Nephron (organoid): ENCODE results near the gene CIC.

Experiments used
- H3K27ac Mint-ChIP-seq, 3 experiments: 2 replicates each; pipeline ENCODE4 v1.8.0; 2020; ENCODE audit warnings: mixed read lengths in 3 of 3, mild to moderate bottlenecking in 2 of 3, moderate library complexity in 1 of 3
- H3K27me3 Mint-ChIP-seq: 2 replicates; pipeline ENCODE4 v1.8.0; 2021; ENCODE audit warnings: low read depth, mild to moderate bottlenecking, moderate library complexity, mixed read lengths
- H3K36me3 Mint-ChIP-seq: 2 replicates; pipeline ENCODE4 v1.8.0; 2020; ENCODE audit warnings: low read depth, mixed read lengths
- H3K4me1 Mint-ChIP-seq: 2 replicates; pipeline ENCODE4 v1.8.0; 2020; ENCODE audit warnings: mixed read lengths
- H3K4me3 Mint-ChIP-seq, 3 experiments: 2 replicates each; pipeline ENCODE4 v1.8.0; 2020; ENCODE audit warnings: mild to moderate bottlenecking in 3 of 3, mixed read lengths in 3 of 3, moderate library complexity in 2 of 3
- H3K9me3 Mint-ChIP-seq: 2 replicates; pipeline ENCODE4 v1.8.0; 2020; ENCODE audit warnings: mixed read lengths
- CTCF ChIP-seq, 3 experiments: fragments of 200-600 bp; sonication (generic); IDR thresholded peaks; one replicate each; pipeline ENCODE4 v1.5.0; 2021; ENCODE audit warnings: antibody characterized with exemption in 3 of 3; ENCODE audit not compliant: unreplicated experiment in 3 of 3

Gene CIC

GRCh38 chr19:42291435-42291810 is 22.4 kb downstream of the CIC start:
- peak overlapping the region in 2 of 3 experiments; percentile 53 to 57 for H3K4me3 Mint-ChIP-seq
- H3K9me3 Mint-ChIP-seq = no peaks in the 10 kb centered on the region
- H3K27ac Mint-ChIP-seq = peak overlapping the region; percentile 30 to 80 (median 37)
- peaks cover 14% of the 10 kb centered on the region for H3K4me1 Mint-ChIP-seq
- no peaks in the 10 kb centered on the region for H3K27me3 Mint-ChIP-seq
- H3K36me3 Mint-ChIP-seq = peaks cover 26% of the 10 kb centered on the region
- TF ChIP-seq CTCF (IDR thresholded peaks at IDR 0.05; ENCODE audit: unreplicated experiment in 3 of 3) = no peak

GRCh38 chr19:42292042-42292960 is 23.2 kb downstream of the CIC start:
- peaks cover 31% of the 10 kb centered on the region for H3K36me3 Mint-ChIP-seq
- H3K4me1 Mint-ChIP-seq = peaks cover 13% of the 10 kb centered on the region
- no peak for TF ChIP-seq CTCF (IDR thresholded peaks at IDR 0.05; ENCODE audit: unreplicated experiment in 3 of 3)
- H3K27ac Mint-ChIP-seq = peak overlapping the region; percentile 30 to 80 (median 37)
- H3K4me3 Mint-ChIP-seq = no peak overlapping the region
- no peaks in the 10 kb centered on the region for H3K27me3 Mint-ChIP-seq
- H3K9me3 Mint-ChIP-seq = no peaks in the 10 kb centered on the region

GRCh38 chr19:42292963-42293362 is 23.9 kb downstream of the CIC start:
- H3K9me3 Mint-ChIP-seq = no peaks in the 10 kb centered on the region
- no peak for TF ChIP-seq CTCF (IDR thresholded peaks at IDR 0.05; ENCODE audit: unreplicated experiment in 3 of 3)
- H3K27ac Mint-ChIP-seq = peak overlapping the region; percentile 85 to 92 (median 90)
- H3K27me3 Mint-ChIP-seq = no peaks in the 10 kb centered on the region
- H3K4me1 Mint-ChIP-seq = peaks cover 13% of the 10 kb centered on the region
- H3K4me3 Mint-ChIP-seq = peak overlapping the region in 2 of 3 experiments; percentile 61 to 64
- peaks cover 31% of the 10 kb centered on the region for H3K36me3 Mint-ChIP-seq

GRCh38 chr19:42293540-42293939 is 24.5 kb downstream of the CIC start:
- Mint-ChIP-seq H3K4me1 (peaks cover 13% of the 10 kb centered on the region), H3K27me3 (no peaks in the 10 kb centered on the region), H3K4me3 (peak overlapping the region in 2 of 3 experiments; percentile 61 to 64), H3K27ac (peak overlapping the region; percentile 85 to 92 (median 90)), H3K9me3 (no peaks in the 10 kb centered on the region), H3K36me3 (peaks cover 31% of the 10 kb centered on the region)
- peak; percentile 39 to 48 (median 40) for TF ChIP-seq CTCF (IDR thresholded peaks at IDR 0.05; ENCODE audit: unreplicated experiment in 3 of 3)

GRCh38 chr19:42293948-42294347 is 24.9 kb downstream of the CIC start:
- Mint-ChIP-seq H3K9me3 (no peaks in the 10 kb centered on the region), H3K4me3 (no peak overlapping the region), H3K27me3 (no peaks in the 10 kb centered on the region), H3K36me3 (peaks cover 31% of the 10 kb centered on the region), H3K4me1 (peaks cover 13% of the 10 kb centered on the region), H3K27ac (peak overlapping the region in 1 of 3 experiments; percentile 90)
- TF ChIP-seq CTCF (IDR thresholded peaks at IDR 0.05; ENCODE audit: unreplicated experiment in 3 of 3) = no peak
